Suprapubic skin (tissue), 4 donors: ENCODE data around the gene CACNA1D. TPM values are rescaled to one million over a fixed set of nuclear protein-coding genes. Genes with fewer than 3 reads are reported as not detected.

Experiments
- DNase-seq, 2 donors: peaks; one replicate each; pipeline ENCODE4 v3.0.0-alpha.2; 2019; ENCODE audit warnings: low spot score in 2 of 2
- H3K27ac ChIP-seq: fragments of 200-600 bp; sonication (generic); one replicate; pipeline ENCODE4 v1.5.1; 2019
- H3K27me3 ChIP-seq: fragments of 200-600 bp; sonication (generic); one replicate; pipeline ENCODE4 v1.5.1; 2019
- H3K36me3 ChIP-seq: fragments of 200-600 bp; sonication (generic); one replicate; pipeline ENCODE4 v1.5.1; 2019
- H3K4me1 ChIP-seq: fragments of 200-600 bp; sonication (generic); one replicate; pipeline ENCODE4 v1.5.1; 2019
- H3K4me3 ChIP-seq: fragments of 200-600 bp; sonication (generic); one replicate; pipeline ENCODE4 v1.5.1; 2019; ENCODE audit warnings: mild to moderate bottlenecking
- H3K9me3 ChIP-seq: fragments of 200-600 bp; sonication (generic); one replicate; pipeline ENCODE4 v1.5.1; 2019
- CTCF ChIP-seq, 2 donors: fragments of 200-600 bp in 1 of 2; fragments of 450-650 bp in 1 of 2; sonication (generic) in 1 of 2; IDR thresholded peaks; one replicate each; pipeline ENCODE4 v1.5.1; 2016 to 2019; ENCODE audit warnings: antibody characterized with exemption in 2 of 2, mild to moderate bottlenecking in 1 of 2, moderate library complexity in 1 of 2
- EP300 ChIP-seq: sonication (generic); formaldehyde crosslinking; IDR thresholded peaks from one replicate; pipeline ENCODE4 v1.6.1; 2017; ENCODE audit warnings: antibody characterized with exemption
- POLR2A ChIP-seq, 2 donors: fragments of 450-650 bp; IDR thresholded peaks; one replicate each; pipeline ENCODE4 v1.6.1; 2017; ENCODE audit warnings: antibody characterized with exemption in 2 of 2, mild to moderate bottlenecking in 2 of 2, moderate library complexity in 2 of 2
- POLR2AphosphoS5 ChIP-seq, 3 donors: sonication (generic); formaldehyde crosslinking; IDR thresholded peaks; one replicate each; pipeline ENCODE4 v1.6.1; 2017; ENCODE audit warnings: antibody characterized with exemption in 3 of 3
- WGBS: methylation state at CpG from one replicate; pipeline ENCODE4 v1.1.5; 2018; 5-methylcytosine and 5-hydroxymethylcytosine counted together
- total RNA-seq, 4 donors: library from RNA; depleted of rRNA; stranded (reverse); fragments of >200 nt; gene quantifications; one replicate each; pipeline ENCODE4 v1.1.0, GENCODE V29; 2016

The CACNA1D gene
- total RNA-seq, 4 donors from 2014 or later = 1.9 to 28.2 (median 6.3) TPM

GRCh38 chr3:53702776-53703530, 208.5 kb downstream of the CACNA1D start:
- no peaks in the 10 kb centered on the region for H3K9me3 ChIP-seq
- WGBS = 90% methylated on average over 11 of the region's 14 CpGs
- H3K27ac ChIP-seq = no peak overlapping the region
- no peaks in the 10 kb centered on the region for H3K4me1 ChIP-seq
- no peaks in the 10 kb centered on the region for H3K36me3 ChIP-seq
- TF ChIP-seq POLR2AphosphoS5 (IDR thresholded peaks at IDR 0.05) (no peak), EP300 (no peak), CTCF (IDR thresholded peaks at IDR 0.05) (no peak), POLR2A (IDR thresholded peaks at IDR 0.05) (no peak)
- no peak for DNase-seq
- H3K4me3 ChIP-seq = no peak overlapping the region
- no peaks in the 10 kb centered on the region for H3K27me3 ChIP-seq

- no peak overlapping the region for H3K4me3 ChIP-seq
- no peak for TF ChIP-seq POLR2A (IDR thresholded peaks at IDR 0.05)
- no peak for TF ChIP-seq POLR2AphosphoS5 (IDR thresholded peaks at IDR 0.05)
- no peak for TF ChIP-seq EP300
- TF ChIP-seq CTCF (IDR thresholded peaks at IDR 0.05) = no peak
- H3K27me3 ChIP-seq = peaks cover 3% of the 10 kb centered on the region
- DNase-seq = no peak
- no peaks in the 10 kb centered on the region for H3K36me3 ChIP-seq
- 88% methylated on average over 13 of the region's 14 CpGs for WGBS
- H3K27ac ChIP-seq = no peak overlapping the region
- H3K4me1 ChIP-seq = no peaks in the 10 kb centered on the region
- no peaks in the 10 kb centered on the region for H3K9me3 ChIP-seq
Observed at GRCh38 chr3:53703630-53704362, 209.4 kb downstream of the CACNA1D start.

- no peak for DNase-seq
- no peak overlapping the region for H3K4me3 ChIP-seq
- 91% methylated on average over 4 of the region's 4 CpGs for WGBS
Observed at GRCh38 chr3:53704363-53704725, 209.9 kb downstream of the CACNA1D start.

GRCh38 chr3:53705024-53705745, 210.8 kb downstream of the CACNA1D start:
- WGBS = 72% methylated on average over 11 of the region's 11 CpGs
- Histone ChIP-seq H3K4me3 (no peak overlapping the region), H3K27me3 (peaks cover 3% of the 10 kb centered on the region), H3K4me1 (peaks cover 4% of the 10 kb centered on the region), H3K36me3 (no peaks in the 10 kb centered on the region), H3K27ac (no peak overlapping the region), H3K9me3 (no peaks in the 10 kb centered on the region)
- TF ChIP-seq EP300 (no peak), CTCF (IDR thresholded peaks at IDR 0.05) (no peak), POLR2A (IDR thresholded peaks at IDR 0.05) (no peak), POLR2AphosphoS5 (IDR thresholded peaks at IDR 0.05) (no peak)
- DNase-seq = no peak

More at GRCh38 chr3:53704363-53704725, 209.9 kb downstream of the CACNA1D start:
- H3K4me1 ChIP-seq = no peaks in the 10 kb centered on the region
- H3K27me3 ChIP-seq = peaks cover 3% of the 10 kb centered on the region
- no peak overlapping the region for H3K27ac ChIP-seq
- no peaks in the 10 kb centered on the region for H3K9me3 ChIP-seq
- TF ChIP-seq POLR2A (IDR thresholded peaks at IDR 0.05) (no peak), EP300 (no peak), POLR2AphosphoS5 (IDR thresholded peaks at IDR 0.05) (no peak), CTCF (IDR thresholded peaks at IDR 0.05) (no peak)
- H3K36me3 ChIP-seq = no peaks in the 10 kb centered on the region

GRCh38 chr3:53705774-53706173, 211.4 kb downstream of the CACNA1D start:
- Histone ChIP-seq H3K27me3 (peaks cover 3% of the 10 kb centered on the region), H3K9me3 (no peaks in the 10 kb centered on the region), H3K4me1 (peaks cover 6% of the 10 kb centered on the region), H3K27ac (no peak overlapping the region), H3K4me3 (no peak overlapping the region), H3K36me3 (no peaks in the 10 kb centered on the region)
- no peak for DNase-seq
- no peak for TF ChIP-seq POLR2A (IDR thresholded peaks at IDR 0.05)
- TF ChIP-seq EP300 = no peak
- TF ChIP-seq POLR2AphosphoS5 (IDR thresholded peaks at IDR 0.05) = no peak
- TF ChIP-seq CTCF (IDR thresholded peaks at IDR 0.05) = no peak
- WGBS = 70% methylated on average over 4 of the region's 4 CpGs
